Measurements from ENCODE around the gene ZNF662. TPM values are rescaled to one million over a fixed set of nuclear protein-coding genes. Genes with fewer than 3 reads are reported as not detected.

ZNF662 gene
- total and polyA plus RNA-seq, 9 of the 15 experiments (the other 6 are each of a cell fraction or from before 2014, with no cell fraction given): 0.07 to 0.55 (median 0.27) TPM

- TF ChIP-seq CTCF (IDR thresholded peaks at IDR 0.05 in 2 of 3, conservative IDR thresholded peaks at IDR 0.05 in 1 of 3; ENCODE audit: insufficient read depth in 2 of 3, low read depth in 1 of 3, low read length in 3 of 3) (peak; percentile 64 to 81 (median 75)), HMBOX1 (IDR thresholded peaks at IDR 0.05) (no peak), ZNF408 (CRISPR knock-in tag; IDR thresholded peaks at IDR 0.05; ENCODE audit: low read depth) (no peak), SRSF3 (IDR thresholded peaks at IDR 0.05; ENCODE audit: insufficient read depth, low read length) (no peak), FOXP1 (CRISPR knock-in tag; IDR thresholded peaks at IDR 0.05) (0 out of 2 replicates have a peak, but pooled peaks have one; percentile 34)
These were observed 55.7 kb downstream of the ZNF662 start (continued) for GRCh38 chr3:42961633-42962032.

GRCh38 chr3:42963269-42963668 lies 57.3 kb downstream of the ZNF662 start:
- Histone ChIP-seq H3K9me3 (replicated peaks; ENCODE audit: control insufficient read depth, insufficient read depth, low read depth, low read length) (no peaks in the 10 kb centered on the region), H3K9me1 (ENCODE audit: control insufficient read depth, insufficient read depth, low read length) (no peaks in the 10 kb centered on the region), H3K4me3 (no peak overlapping the region), H3K9ac (ENCODE audit: insufficient read depth in 1 of 2, low read depth in 2 of 2, low read length in 2 of 2) (no peak overlapping the region), H3K4me1 (replicated peaks in 1 of 2; ENCODE audit: control insufficient read depth in 2 of 2, insufficient read depth in 2 of 2, low read length in 2 of 2) (no peaks in the 10 kb centered on the region), H3K79me2 (ENCODE audit: control insufficient read depth, insufficient read depth, low read length) (no peaks in the 10 kb centered on the region), H3K27ac (ENCODE audit: extremely low read depth, low read depth, low read length) (no peak overlapping the region), H3K36me3 (ENCODE audit: control insufficient read depth, insufficient read depth, low read length) (no peaks in the 10 kb centered on the region), H2AFZ (ENCODE audit: low read depth, low read length) (no peak overlapping the region), H3K27me3 (ENCODE audit: control insufficient read depth in 2 of 2, insufficient read depth in 2 of 2, low read length in 2 of 2) (no peaks in the 10 kb centered on the region), H4K20me1 (replicated peaks; ENCODE audit: control insufficient read depth, insufficient read depth, low read length) (no peaks in the 10 kb centered on the region), H3K4me2 (ENCODE audit: insufficient read depth, low read length) (no peak overlapping the region)
- BruUV-seq (replicated peaks): no TSS peak
- ChIA-PET POLR2A (interaction anchor here (0.6 to 1.1 kb wide), 2 partner anchors 12 to 15 kb away, joined by 3 to 5 read pairs; no protein-coding TSS in a partner anchor), CTCF (ENCODE audit: low intra/inter-chr PET ratio) (interaction anchor here (1.5 to 3.8 kb wide), 2 partner anchors 191 to 192 kb away, joined by 4 to 27 read pairs; no protein-coding TSS in a partner anchor)
- 8% methylated on average over 2 of the region's 2 CpGs for WGBS (ENCODE audit: insufficient coverage, low coverage, missing lambda C conversion rate)
- intact Hi-C loops (cut with micrococcal nuclease) (loop anchor here (2.0 to 10.0 kb wide), 4 partner anchors 112 to 1232 kb away; no protein-coding TSS in a partner anchor), in situ Hi-C loops (cut with MboI) (loop anchor here (10.0 kb wide), 1 partner anchor 192 kb away; no protein-coding TSS in a partner anchor)
- DNase-seq (ENCODE audit: extremely low read depth in 1 of 4, low spot score in 3 of 4): no peak
- no peak for FAIRE-seq
- no peak for ATAC-seq
- TF ChIP-seq ZNF408 (CRISPR knock-in tag; IDR thresholded peaks at IDR 0.05; ENCODE audit: low read depth): no peak
- no peak for TF ChIP-seq CBFA2T2 (conservative IDR thresholded peaks at IDR 0.05)
- no peak for TF ChIP-seq SMAD2 (IDR thresholded peaks at IDR 0.05; ENCODE audit: low read depth, low read length)
- no peak for TF ChIP-seq TOE1 (IDR thresholded peaks at IDR 0.05; ENCODE audit: borderline replicate concordance)
- TF ChIP-seq TOE1 (CRISPR knock-in tag; IDR thresholded peaks at IDR 0.05; ENCODE audit: borderline replicate concordance, low read depth): no peak
- no peak for TF ChIP-seq BCLAF1 (IDR thresholded peaks at IDR 0.05; ENCODE audit: borderline replicate concordance in 1 of 2, control insufficient read depth in 1 of 2, low read depth in 2 of 2, low read length in 1 of 2)
- TF ChIP-seq ZNF561 (CRISPR knock-in tag; conservative IDR thresholded peaks at IDR 0.05): no peak
- TF ChIP-seq CBFB (CRISPR knock-in tag; IDR thresholded peaks at IDR 0.05): no peak

All from K562 (cell line).